Mucosa of gallbladder (tissue), 1 donor: ENCODE data around the gene ODAD4. TPM values are rescaled to one million over a fixed set of nuclear protein-coding genes. Genes with fewer than 3 reads are reported as not detected.

ENCODE experiments used
- DNase-seq: peaks from one replicate; pipeline ENCODE4 v3.0.0-alpha.2; 2020; ENCODE audit warnings: low spot score
- total RNA-seq: library from RNA; stranded (reverse); gene quantifications from one replicate; pipeline ENCODE4 v1.2.1, GENCODE V29; 2021
- donor health status: DM: no; HTN: no; CAD: no.

Gene ODAD4
- total RNA-seq, 1 donor from 2014 or later: 1.6 TPM

- no peak for DNase-seq
Observed at GRCh38 chr17:41942626-41943373, 12.4 kb downstream of the ODAD4 start.

GRCh38 chr17:41943492-41943891 is 13.1 kb downstream of the ODAD4 start:
- no peak for DNase-seq

DNA sequence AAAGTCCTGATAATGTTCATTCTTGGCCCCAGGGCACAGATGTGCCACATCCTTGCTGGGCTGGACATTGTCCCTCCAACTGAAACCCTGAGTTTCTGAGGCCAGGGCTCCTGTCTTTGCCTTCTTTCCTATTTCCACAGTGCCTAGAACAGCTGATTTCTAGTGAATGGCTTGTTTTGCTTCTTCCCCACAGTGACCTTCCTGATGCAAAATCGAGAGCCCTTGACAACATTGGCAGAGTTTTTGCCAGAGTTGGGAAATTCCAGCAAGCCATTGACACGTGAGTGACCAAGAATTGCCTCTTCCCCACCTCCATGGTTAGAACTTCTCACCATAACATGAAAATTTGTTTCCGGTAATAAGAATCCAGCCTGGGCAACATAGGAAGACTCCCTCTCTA is 14.5 kb downstream of the ODAD4 start:
- DNase-seq: no peak

- no peak for DNase-seq
Observed at GRCh38 chr17:41948762-41949460, 18.5 kb downstream of the ODAD4 start.

- no peak for DNase-seq
Observed at GRCh38 chr17:41956522-41956921, 26.1 kb downstream of the ODAD4 start.

DNA sequence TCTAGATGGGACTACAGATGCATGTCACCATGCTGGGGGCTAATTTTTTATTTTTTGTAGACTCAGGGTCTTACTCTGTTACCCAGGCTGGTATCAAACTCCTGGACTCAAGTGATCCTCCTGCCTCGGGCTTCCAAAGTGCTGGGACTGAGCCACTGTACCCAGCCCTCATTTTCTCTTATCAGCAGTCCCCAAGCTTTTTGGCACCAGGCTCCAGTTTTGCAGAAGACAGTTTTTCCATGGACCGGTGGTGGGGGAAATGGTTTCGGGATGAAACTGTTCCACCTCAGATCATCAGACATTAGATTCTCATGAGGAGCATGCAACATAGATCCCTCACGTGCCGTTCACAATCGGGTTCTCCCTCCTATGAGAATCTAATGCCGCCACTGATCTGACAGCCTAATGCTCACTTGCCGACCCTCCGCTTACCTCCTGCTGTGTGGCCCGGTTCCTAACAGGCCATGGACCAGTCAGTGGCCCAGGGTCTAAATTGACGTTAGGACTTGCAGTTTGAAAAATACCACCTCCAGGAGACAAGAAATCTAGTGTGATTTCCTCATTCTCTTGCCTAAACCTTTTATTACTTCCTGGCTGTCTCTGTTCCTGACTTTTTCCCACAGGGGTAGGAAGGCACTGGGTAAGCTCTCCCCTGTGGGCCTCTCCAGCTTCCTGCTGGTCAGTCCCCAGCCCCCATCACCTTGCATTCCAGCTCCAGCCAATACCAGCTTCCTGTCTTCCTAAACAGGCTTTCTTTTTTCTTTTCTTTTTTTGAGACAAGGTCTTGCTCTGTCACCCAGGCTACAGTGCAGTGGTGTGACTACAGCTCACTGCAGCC is 26.8 kb downstream of the ODAD4 start:
- DNase-seq: no peak

- no peak for DNase-seq
Observed at GRCh38 chr17:41957869-41958439, 27.5 kb downstream of the ODAD4 start.

GRCh38 chr17:41959030-41959335 is 28.6 kb downstream of the ODAD4 start:
- DNase-seq: no peak

DNA sequence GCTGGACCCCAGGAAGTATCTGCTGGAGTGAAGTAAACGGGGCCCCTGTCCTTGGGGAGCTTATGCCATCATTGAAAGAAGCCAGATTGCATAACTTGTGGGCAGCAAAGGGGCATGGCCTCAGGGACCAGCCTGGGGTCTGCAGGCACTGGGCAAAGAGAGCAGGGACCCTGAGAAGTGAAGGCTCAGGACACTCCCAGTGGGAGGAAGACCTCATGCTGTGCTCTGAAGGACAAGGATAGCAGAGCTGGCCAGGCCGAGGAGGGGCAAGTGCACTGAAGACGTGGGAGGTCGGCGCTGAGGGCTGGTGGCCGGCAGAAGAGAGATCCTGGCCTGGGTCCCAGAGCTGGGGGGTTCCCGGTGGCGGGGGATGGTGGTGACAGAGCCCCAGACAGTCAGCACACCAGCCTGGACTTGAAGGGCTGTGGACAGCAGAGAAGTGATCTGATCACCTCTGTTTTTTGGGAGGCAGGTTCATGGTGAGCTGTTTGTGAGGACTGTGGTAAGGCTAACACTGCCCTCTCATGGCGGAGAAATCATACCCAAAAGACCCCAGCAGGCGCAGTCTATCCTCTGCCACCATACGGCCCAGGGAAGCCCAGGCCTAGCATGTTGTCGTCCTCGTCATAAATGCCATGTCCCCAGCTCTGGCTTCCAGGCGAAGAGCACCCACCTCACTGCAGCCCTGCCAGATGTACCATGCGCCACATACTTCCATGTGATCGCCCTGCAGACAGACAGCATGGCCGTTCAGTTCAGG is 29.1 kb downstream of the ODAD4 start:
- no peak for DNase-seq

DNA sequence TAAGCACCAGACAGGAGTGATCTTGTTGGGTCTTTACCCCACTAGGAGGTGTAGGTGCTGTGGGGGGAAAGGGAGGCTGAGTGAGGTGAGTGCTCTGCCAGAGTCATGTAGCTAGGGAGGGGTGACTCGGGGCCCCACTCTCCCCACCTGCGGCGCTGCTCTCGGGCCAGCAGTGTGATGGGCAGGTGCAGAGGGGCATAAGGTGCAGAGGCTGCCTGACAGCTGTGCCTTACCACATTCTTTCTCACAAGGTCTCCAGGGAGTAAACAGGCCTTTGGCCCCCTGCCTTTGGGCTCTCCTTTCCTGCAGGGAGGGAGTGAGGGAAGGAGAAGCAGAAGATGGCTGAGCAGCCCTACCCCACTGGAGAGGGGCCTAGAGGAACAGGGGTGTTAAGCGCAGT is 31.7 kb downstream of the ODAD4 start:
- DNase-seq: no peak

- DNase-seq: peak; percentile 78
Observed at GRCh38 chr17:41962768-41963434, 32.5 kb downstream of the ODAD4 start.

DNA sequence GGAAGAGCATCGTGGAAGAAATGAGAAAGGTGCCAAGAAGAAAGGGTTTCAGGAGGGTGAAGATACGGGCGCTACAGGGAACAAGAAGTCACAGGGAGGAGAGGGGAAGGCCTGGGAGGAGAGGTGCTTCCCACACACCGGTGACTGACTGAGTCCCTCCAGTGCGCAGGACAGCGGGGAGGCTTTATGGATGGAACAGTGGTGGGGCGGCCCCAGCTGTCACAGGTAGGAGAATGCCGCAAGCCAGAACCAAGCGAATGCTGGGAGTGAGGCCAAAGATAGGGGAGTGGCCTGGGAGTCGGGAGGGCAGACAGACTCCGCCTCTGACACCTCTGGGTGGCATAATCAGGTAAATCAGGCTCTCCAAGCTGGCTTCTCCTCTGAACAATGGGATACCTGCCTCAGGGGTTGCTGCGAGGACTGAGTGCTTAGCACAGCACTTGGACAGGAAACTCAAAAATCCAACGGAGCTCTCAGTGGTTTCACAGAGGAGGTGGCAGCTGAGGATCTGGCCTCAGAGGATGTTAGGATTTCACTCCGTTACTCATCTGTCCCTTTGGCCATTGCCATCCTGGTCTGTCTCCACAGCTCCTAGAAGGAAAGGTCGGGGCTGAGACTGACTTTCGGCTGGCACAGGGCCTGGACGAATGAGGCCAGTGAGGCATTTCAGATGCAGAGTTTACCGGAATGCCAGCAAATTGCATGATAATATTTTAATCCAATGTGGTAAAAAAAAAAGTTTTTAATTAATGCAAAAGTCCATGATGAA is 35.5 kb downstream of the ODAD4 start:
- peak; percentile 84 for DNase-seq

GRCh38 chr17:41966463-41967140 is 36.2 kb downstream of the ODAD4 start, which contains the start of gene CNP:
Gene CNP, plus strand, starts transcription at chr17:41966795. Its CDS starts 90 bp downstream, at chr17:41966885.
- peak; percentile 90 for DNase-seq

DNA sequence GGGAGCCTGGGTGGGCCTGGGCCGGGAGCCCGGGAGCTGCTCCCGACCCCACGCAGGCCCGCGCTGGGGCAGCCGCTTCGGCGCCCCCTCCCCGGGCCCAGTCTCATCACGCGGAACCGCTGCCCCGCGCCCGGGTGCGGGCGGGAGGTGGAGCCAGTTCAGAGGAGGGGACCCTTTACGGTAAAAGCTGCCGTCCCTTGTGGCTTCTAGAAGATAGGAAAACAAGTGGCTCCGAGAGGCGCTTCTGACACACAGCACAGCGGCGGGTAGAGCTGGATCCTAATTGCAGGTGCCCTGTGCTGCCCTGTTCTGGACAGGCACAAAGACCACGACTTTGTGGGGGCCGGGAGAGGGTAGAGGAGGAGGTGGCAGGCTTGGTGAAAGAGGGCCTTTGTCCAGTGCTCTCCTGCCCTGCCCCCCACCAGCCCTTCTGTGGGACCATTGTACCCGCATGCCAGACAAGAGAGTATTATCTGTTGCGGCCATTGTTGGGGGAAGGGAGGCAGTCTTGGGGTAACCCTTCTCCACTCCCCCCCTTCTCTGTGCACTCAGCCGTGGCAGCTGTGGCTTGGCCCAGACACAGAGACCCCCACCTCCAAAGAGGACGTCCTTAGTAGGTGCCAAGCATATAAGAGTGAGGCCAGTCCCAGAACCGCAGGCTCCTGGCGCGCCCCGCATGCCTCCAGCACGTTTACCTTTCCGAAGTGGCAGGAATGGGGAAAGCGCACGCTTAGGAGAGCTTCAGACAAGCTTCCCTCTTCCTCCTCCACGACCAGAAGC is 36.9 kb downstream of the ODAD4 start:
- DNase-seq: no peak

GRCh38 chr17:41967921-41968578 is 37.6 kb downstream of the ODAD4 start:
- no peak for DNase-seq

DNA sequence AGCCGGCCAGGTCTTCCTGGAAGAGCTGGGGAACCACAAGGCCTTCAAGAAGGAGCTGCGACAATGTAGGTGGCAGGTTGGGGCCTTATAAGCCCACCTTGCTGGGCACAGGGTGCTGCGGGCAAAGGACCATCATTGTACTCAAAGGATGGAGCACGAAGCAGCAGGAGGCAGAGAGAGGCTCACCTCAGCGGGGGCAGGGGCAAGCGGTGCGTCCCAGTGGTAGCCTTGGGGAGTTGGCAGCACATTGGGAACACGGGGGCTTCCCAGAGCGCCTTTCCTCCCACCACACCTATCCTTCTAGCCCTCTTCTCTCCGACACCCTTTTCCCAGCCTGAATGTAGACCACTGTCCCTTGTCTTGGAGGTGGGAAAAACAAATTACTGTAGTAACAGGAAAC is 38.3 kb downstream of the ODAD4 start:
- DNase-seq: no peak

GRCh38 chr17:41970901-41971331 is 40.5 kb downstream of the ODAD4 start:
- no peak for DNase-seq
